ENCODE measurements around the gene NLRP3.

The NLRP3 gene

GRCh38 chr1:247472035-247472434 lies 56.1 kb downstream of the NLRP3 start:
- TF ChIP-seq CTCF (IDR thresholded peaks at IDR 0.05), result no peak

- TF ChIP-seq CTCF (IDR thresholded peaks at IDR 0.05), result no peak
Measured at GRCh38 chr1:247474367-247474766, 58.4 kb downstream of the NLRP3 start.

GRCh38 chr1:247475793-247476192 lies 59.8 kb downstream of the NLRP3 start:
- no peak for TF ChIP-seq CTCF (IDR thresholded peaks at IDR 0.05)

GRCh38 chr1:247482747-247483146 lies 66.8 kb downstream of the NLRP3 start:
- no peak for TF ChIP-seq CTCF (IDR thresholded peaks at IDR 0.05)

- peak; percentile 83 for TF ChIP-seq CTCF (IDR thresholded peaks at IDR 0.05)
Measured at GRCh38 chr1:247487057-247487456, 71.1 kb downstream of the NLRP3 start.

- TF ChIP-seq CTCF (IDR thresholded peaks at IDR 0.05), result no peak
Measured at GRCh38 chr1:247491328-247491727, 75.4 kb downstream of the NLRP3 start.

- no peak for TF ChIP-seq CTCF (IDR thresholded peaks at IDR 0.05)
Measured at GRCh38 chr1:247493106-247493505, 77.1 kb downstream of the NLRP3 start.

- no peak for TF ChIP-seq CTCF (IDR thresholded peaks at IDR 0.05)
Measured at GRCh38 chr1:247494767-247495166, 78.8 kb downstream of the NLRP3 start.

All from LNCAP (cell line).